KOPT-K1 (cell line): ENCODE measurements around the gene FAM120A.

Source experiments
- H3K27ac ChIP-seq: fragments of 200-600 bp; sonication (generic); 2 replicates; pipeline ENCODE4 v1.5.1; 2016; ENCODE audit warnings: antibody characterized with exemption, mild to moderate bottlenecking, low read depth, low read length; ENCODE audit not compliant: poor library complexity, severe bottlenecking
- H3K36me3 ChIP-seq: fragments of 200-600 bp; sonication (generic); 2 replicates; pipeline ENCODE4 v1.5.1; 2017; ENCODE audit warnings: antibody characterized with exemption, mild to moderate bottlenecking, low read length, moderate library complexity; ENCODE audit not compliant: insufficient read depth
- H3K9me3 ChIP-seq: fragments of 200-600 bp; sonication (generic); 2 replicates; pipeline ENCODE4 v1.5.1; 2017; ENCODE audit warnings: antibody characterized with exemption, low read length, mild to moderate bottlenecking; ENCODE audit not compliant: insufficient read depth, poor library complexity, severe bottlenecking

The FAM120A gene

GRCh38 chr9:93533863-93534262, 82.4 kb downstream of the FAM120A start:
- Histone ChIP-seq H3K36me3 (peaks cover 99% of the 10 kb centered on the region), H3K9me3 (no peaks in the 10 kb centered on the region)

GRCh38 chr9:93536167-93536566, 84.7 kb downstream of the FAM120A start:
- H3K36me3 ChIP-seq, result peaks cover 98% of the 10 kb centered on the region
- H3K9me3 ChIP-seq, result no peaks in the 10 kb centered on the region
- H3K27ac ChIP-seq, result no peak overlapping the region

More at GRCh38 chr9:93533863-93534262, 82.4 kb downstream of the FAM120A start:
- no peak overlapping the region for H3K27ac ChIP-seq

DNA sequence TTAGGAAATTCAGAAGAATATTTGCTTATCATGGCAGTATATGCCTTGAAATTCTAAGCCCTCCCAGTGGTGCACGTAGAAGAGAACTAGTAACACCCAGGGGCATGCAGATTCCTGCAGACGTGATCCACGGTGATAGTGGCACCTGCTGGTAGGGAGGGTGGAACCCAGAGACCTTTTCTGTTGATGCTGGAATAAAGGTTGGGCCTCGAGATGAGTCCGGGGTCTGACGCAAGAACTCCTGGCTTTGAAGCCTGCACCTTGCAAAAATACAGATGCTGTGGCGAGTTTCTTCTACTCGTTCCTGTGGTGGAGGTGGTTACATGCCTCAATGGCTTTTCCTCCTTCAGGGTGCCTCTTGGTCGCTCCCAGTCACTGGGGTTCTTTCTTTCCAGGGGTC, 85.4 kb downstream of the FAM120A start:
- Histone ChIP-seq H3K27ac (no peak overlapping the region), H3K36me3 (peaks cover 92% of the 10 kb centered on the region), H3K9me3 (no peaks in the 10 kb centered on the region)

DNA sequence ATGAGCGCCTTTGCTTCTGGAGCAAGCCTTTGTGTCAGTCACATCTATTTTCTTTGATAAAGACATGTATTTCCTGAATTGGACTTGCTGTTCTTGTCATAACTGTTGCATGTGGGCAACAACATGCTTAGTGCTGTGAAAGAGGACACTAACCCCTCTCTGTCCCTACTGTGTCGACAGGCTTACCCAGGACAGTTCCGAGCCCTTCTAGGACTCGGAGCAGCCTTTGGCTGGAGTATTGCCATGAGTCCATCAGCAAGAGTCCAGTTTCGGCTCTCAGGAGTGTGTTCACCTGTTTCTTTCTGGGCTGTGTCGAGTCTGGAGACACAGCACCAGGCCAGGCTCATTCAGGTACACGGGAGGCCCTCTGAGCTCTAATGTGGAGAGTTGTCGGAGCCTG, 88.8 kb downstream of the FAM120A start:
- Histone ChIP-seq H3K27ac (no peak overlapping the region), H3K9me3 (no peaks in the 10 kb centered on the region), H3K36me3 (peaks cover 92% of the 10 kb centered on the region)

GRCh38 chr9:93541005-93541404, 89.5 kb downstream of the FAM120A start:
- H3K36me3 ChIP-seq, result peaks cover 92% of the 10 kb centered on the region
- no peaks in the 10 kb centered on the region for H3K9me3 ChIP-seq
- H3K27ac ChIP-seq, result no peak overlapping the region

DNA sequence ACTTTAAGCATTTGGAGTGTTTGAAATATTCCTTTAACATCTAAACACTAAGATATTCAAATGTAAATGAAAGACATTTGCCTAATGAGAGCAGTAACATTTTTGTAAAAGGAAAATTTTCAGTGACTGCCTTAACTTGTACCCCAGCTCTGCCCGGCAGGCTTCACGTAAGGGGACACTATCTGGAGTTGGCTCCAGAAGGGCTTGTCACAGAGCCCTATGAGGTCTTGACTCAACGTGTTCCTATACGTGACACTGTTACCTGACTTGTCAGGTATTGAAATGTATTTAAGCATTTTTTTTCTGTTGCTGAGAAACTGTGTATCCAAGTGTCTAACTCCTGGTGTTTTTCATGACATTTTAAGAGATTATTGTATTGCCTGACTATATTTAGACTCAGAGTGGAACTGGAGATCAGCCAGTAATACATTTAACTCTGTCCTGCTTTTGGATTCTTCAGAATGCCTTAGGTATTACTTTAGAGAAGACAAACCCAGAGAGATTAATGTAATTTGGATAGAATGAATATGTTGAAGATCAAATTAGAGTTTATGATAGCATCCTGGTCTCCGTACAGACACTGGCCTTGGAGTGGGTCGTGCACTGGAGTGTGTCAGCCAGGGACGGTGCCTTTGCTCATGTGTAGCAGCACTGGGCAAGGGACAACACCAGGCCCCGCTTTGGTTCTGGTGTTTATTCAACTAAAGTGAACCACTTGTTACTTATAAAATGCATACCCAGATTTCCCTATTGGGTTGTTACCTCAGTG, 90.3 kb downstream of the FAM120A start:
- no peak overlapping the region for H3K27ac ChIP-seq
- no peaks in the 10 kb centered on the region for H3K9me3 ChIP-seq
- H3K36me3 ChIP-seq, result peaks cover 92% of the 10 kb centered on the region

DNA sequence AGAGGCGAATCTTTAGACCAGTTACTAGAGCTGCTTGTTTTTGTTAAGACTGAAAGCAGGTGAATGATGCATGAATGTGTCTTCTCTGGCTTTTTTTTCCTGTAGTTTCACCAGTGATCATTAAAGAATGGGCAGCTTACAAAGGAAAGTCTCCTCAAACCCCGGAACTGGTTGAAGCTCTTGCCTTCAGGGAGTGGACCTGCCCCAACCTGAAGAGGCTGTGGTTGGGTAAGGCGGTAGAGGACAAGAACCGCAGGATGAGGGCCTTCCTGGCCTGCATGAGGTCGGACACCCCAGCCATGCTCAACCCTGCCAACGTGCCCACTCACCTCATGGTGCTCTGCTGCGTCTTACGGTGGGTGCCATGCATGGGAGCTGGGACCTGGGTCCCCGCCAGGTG, 91.6 kb downstream of the FAM120A start:
- no peaks in the 10 kb centered on the region for H3K9me3 ChIP-seq
- peaks cover 92% of the 10 kb centered on the region for H3K36me3 ChIP-seq
- no peak overlapping the region for H3K27ac ChIP-seq

GRCh38 chr9:93546356-93546755, 94.9 kb downstream of the FAM120A start:
- no peaks in the 10 kb centered on the region for H3K9me3 ChIP-seq
- H3K27ac ChIP-seq, result no peak overlapping the region
- peaks cover 92% of the 10 kb centered on the region for H3K36me3 ChIP-seq

DNA sequence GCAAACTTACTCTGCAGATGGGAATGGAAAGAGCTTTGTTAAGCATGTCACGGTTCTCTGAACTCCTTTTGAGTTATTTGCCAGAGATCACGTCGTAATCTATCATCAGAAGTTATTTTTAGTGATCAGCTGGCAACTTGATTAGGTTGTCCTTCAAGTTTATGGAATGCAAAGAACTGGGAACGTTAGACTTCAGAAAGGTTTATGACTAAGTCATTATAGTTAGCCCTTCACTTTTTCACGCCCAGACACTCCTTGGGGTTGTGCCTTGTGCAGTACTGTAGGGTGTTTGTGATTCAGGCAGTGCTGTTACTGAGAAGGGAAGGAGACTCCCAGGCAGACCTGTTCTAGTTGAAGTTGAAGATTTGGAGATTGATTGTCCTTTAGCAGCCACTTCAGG, 98.1 kb downstream of the FAM120A start:
- H3K9me3 ChIP-seq, result no peaks in the 10 kb centered on the region
- no peak overlapping the region for H3K27ac ChIP-seq
- H3K36me3 ChIP-seq, result peaks cover 94% of the 10 kb centered on the region

- peaks cover 94% of the 10 kb centered on the region for H3K36me3 ChIP-seq
- no peak overlapping the region for H3K27ac ChIP-seq
- no peaks in the 10 kb centered on the region for H3K9me3 ChIP-seq
Observed at GRCh38 chr9:93552923-93553322, 101.4 kb downstream of the FAM120A start.

DNA sequence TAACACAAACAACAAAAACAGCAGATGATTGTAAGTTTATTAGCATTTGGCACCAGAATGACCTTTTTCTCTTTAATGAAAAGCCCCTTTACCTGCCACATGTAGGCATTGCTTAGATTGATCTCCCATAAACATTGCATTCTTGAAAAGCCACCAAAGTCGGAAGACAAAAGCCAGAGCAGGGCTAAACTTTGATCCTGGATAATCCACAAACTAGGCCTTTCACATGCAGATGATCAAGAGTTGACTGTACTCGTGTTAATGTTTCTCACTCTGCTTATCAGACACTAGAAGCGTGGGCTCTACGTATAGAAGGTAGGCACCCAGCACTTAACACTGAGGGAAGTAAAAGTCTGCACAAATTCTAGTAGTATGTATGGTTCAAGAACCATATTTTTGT, 103.9 kb downstream of the FAM120A start:
- H3K9me3 ChIP-seq, result no peaks in the 10 kb centered on the region
- peaks cover 96% of the 10 kb centered on the region for H3K36me3 ChIP-seq
- no peak overlapping the region for H3K27ac ChIP-seq

DNA sequence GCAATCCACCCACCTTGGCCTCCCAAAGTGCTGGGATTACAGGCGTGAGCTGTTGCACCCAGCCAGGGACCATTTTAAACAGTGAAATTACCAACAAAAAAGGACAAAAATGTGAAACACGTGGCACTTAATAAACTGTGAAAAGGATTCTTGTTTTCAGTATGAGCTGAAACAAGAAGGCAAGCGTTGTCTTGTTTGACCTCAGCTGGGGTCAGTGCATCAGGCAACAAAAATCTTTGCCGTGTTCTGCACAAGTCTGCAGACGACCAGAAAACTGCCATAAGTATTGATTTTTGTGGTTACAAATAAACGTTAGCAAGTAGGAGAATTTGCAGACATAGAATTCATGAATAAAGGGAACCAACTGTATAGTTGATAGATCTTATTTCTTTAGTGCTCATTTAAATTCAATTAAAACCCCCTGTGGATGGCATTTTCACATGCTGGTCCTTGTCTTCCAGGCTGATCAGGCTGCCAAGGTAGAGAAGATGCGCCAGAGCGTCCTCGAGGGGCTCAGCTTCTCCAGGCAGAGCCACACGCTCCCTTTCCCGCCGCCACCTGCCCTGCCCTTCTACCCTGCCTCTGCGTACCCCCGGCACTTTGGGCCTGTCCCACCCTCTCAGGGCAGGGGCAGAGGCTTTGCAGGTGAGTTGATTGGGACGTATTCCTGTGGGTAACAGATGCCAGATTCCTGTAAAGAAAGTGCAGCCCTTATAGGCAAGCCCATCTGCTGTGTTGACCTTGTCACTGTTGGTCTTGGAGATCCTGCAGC, 106.1 kb downstream of the FAM120A start:
- Histone ChIP-seq H3K9me3 (no peaks in the 10 kb centered on the region), H3K36me3 (peaks cover 96% of the 10 kb centered on the region)

GRCh38 chr9:93558503-93558902, 107.0 kb downstream of the FAM120A start:
- Histone ChIP-seq H3K36me3 (peaks cover 96% of the 10 kb centered on the region), H3K27ac (no peak overlapping the region), H3K9me3 (no peaks in the 10 kb centered on the region)

More for the DNA sequence above, 106.1 kb downstream of the FAM120A start:
- no peak overlapping the region for H3K27ac ChIP-seq

DNA sequence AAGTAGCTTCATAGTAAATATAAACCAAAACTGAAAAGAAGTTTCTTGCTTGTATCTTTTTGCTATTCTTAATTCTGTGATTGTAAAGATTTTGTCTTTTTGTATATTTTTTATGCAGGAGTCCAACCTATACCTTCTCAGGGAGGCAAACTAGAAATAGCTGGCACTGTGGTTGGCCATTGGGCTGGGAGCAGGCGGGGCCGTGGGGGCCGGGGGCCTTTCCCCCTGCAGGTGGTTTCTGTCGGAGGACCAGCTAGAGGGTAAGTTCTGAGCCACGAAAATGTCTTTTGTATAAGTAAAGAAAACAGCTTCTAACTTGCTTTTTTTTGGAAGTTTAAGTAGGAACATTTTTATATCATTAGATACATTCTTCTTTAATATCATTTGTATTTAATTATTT, 109.5 kb downstream of the FAM120A start:
- Histone ChIP-seq H3K27ac (no peak overlapping the region), H3K9me3 (no peaks in the 10 kb centered on the region), H3K36me3 (peaks cover 89% of the 10 kb centered on the region)

- no peaks in the 10 kb centered on the region for H3K9me3 ChIP-seq
- peaks cover 78% of the 10 kb centered on the region for H3K36me3 ChIP-seq
- H3K27ac ChIP-seq, result no peak overlapping the region
Observed at GRCh38 chr9:93562157-93562556, 110.7 kb downstream of the FAM120A start.
